Activated CD4-positive, alpha-beta memory T cell treated with anti-CD3 and anti-CD28 coated beads, Interleukin-2, amount 10 ng/mL, durations not matched to agents 7 days and 5 days (primary cell): ENCODE data around the gene CHTF18. TPM values are rescaled to one million over a fixed set of nuclear protein-coding genes. Genes with fewer than 3 reads are reported as not detected.
A peak's percentile ranks its signal among the peaks of the same experiment; 100 is the strongest.

ENCODE experiments used
- CTCF ChIA-PET: fragments of 350-600 bp; sonication (Branson Sonifier 250); formaldehyde crosslinking; loops from one replicate; lab custom pipeline; 2021; ENCODE audit warnings: antibody characterized with exemption, inconsistent platforms; lab: Charles Lee
- POLR2A ChIA-PET: fragments of 350-600 bp; sonication (Branson Sonifier 250); formaldehyde crosslinking; loops from one replicate; lab custom pipeline; 2021; ENCODE audit warnings: antibody characterized with exemption; lab: Charles Lee
- DNase-seq: peaks from one replicate; pipeline ENCODE4 v3.0.0-alpha.2; 2020
- H3K27ac Mint-ChIP-seq: one replicate; pipeline ENCODE4 v1.8.0; 2021; ENCODE audit warnings: mild to moderate bottlenecking, mixed read lengths
- H3K27me3 Mint-ChIP-seq: one replicate; pipeline ENCODE4 v1.8.0; 2021; ENCODE audit warnings: mixed read lengths
- H3K36me3 Mint-ChIP-seq: one replicate; pipeline ENCODE4 v1.8.0; 2021; ENCODE audit warnings: low read depth, mixed read lengths
- H3K4me1 Mint-ChIP-seq: one replicate; pipeline ENCODE4 v1.8.0; 2021; ENCODE audit warnings: mixed read lengths
- H3K4me3 Mint-ChIP-seq: one replicate; pipeline ENCODE4 v1.8.0; 2021; ENCODE audit warnings: mild to moderate bottlenecking, mixed read lengths
- H3K9me3 Mint-ChIP-seq: one replicate; pipeline ENCODE4 v1.8.0; 2021; ENCODE audit warnings: mixed read lengths
- total RNA-seq, 2 experiments: library from RNA; stranded (reverse); gene quantifications; one replicate each; pipeline ENCODE4 v1.2.3, GENCODE V29; 2021

CHTF18 gene
- total RNA-seq, 2 experiments from 2014 or later: 77.6 to 80.0 TPM

- Mint-ChIP-seq H3K4me1 (peaks cover 15% of the 10 kb centered on the region), H3K36me3 (peaks cover 6% of the 10 kb centered on the region), H3K9me3 (no peaks in the 10 kb centered on the region), H3K27ac (no peak overlapping the region), H3K4me3 (no peak overlapping the region), H3K27me3 (peaks cover 2% of the 10 kb centered on the region)
- ChIA-PET POLR2A (no interaction called here), CTCF (no interaction called here)
- no peak for DNase-seq
Observed at GRCh38 chr16:782258-782657, 6.2 kb upstream of the CHTF18 start.

DNA sequence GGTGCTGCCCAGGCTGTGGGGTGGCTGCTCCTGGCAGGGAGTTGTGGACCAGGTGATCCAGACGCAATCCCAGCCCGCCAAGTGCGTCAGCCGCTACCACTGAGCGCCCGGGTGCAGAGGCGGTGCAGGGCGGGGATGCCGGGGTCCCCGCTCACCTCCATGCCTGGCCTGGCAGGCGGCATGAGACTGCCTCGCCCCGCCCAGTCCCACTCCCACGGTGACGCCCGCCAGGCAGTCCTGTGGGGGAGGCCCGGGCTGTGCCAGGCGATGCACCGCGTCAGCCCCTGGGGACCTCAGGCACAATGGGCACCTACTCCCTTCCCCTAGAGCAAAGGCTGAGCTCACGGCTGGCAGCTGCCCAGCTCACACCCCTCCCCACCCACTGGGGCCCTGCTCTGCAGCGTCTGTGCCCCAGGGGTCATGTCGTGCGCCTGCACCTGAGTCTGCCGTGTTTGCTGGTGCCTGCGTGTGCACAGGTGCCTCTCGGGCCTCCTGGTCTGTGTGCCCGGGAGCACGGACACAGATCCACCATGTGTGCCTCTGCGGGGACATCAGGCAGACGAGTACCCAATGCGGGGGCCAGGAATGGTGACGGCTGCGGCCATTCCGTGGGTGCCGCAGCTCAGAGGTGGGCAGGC, 5.5 kb upstream of the CHTF18 start:
- Mint-ChIP-seq H3K4me1 (peaks cover 13% of the 10 kb centered on the region), H3K27me3 (no peaks in the 10 kb centered on the region), H3K27ac (no peak overlapping the region), H3K36me3 (peaks cover 6% of the 10 kb centered on the region), H3K4me3 (no peak overlapping the region), H3K9me3 (no peaks in the 10 kb centered on the region)
- ChIA-PET CTCF (no interaction called here), POLR2A (no interaction called here)
- DNase-seq: no peak

GRCh38 chr16:783404-784161, 4.8 kb upstream of the CHTF18 start:
- peaks cover 6% of the 10 kb centered on the region for H3K36me3 Mint-ChIP-seq
- no peaks in the 10 kb centered on the region for H3K9me3 Mint-ChIP-seq
- peaks cover 12% of the 10 kb centered on the region for H3K4me1 Mint-ChIP-seq
- no peak overlapping the region for H3K27ac Mint-ChIP-seq
- ChIA-PET CTCF (no interaction called here), POLR2A (interaction anchor here (1.8 kb wide), 1 partner anchor 53 kb away, joined by 4 read pairs; no protein-coding TSS in a partner anchor)
- no peak for DNase-seq
- no peaks in the 10 kb centered on the region for H3K27me3 Mint-ChIP-seq
- no peak overlapping the region for H3K4me3 Mint-ChIP-seq

DNA sequence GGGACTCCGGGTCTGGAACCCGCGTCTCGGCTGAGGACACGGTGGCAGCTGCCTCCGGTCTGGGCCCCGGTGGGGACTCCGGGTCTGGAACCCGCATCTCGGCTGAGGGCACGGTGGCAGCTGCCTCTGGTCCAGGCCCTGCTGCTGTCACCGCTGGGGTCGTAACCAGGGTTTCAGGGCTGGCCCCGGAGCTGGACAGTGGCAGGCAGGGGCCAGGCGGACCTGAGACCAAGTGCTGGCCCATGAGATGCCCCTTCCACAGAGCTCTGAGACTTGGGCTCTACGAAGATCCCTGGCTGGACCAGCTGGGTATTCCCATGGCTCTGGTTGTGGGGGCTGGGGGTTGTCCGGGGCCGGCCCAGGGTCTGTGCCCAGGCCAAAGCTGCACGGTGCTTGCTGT, 4.0 kb upstream of the CHTF18 start:
- Mint-ChIP-seq H3K27ac (no peak overlapping the region), H3K27me3 (no peaks in the 10 kb centered on the region), H3K4me1 (peaks cover 12% of the 10 kb centered on the region), H3K9me3 (no peaks in the 10 kb centered on the region), H3K4me3 (no peak overlapping the region), H3K36me3 (peaks cover 6% of the 10 kb centered on the region)
- no peak for DNase-seq
- POLR2A ChIA-PET: interaction anchor here (0.6 to 1.8 kb wide), 3 partner anchors 44 to 88 kb away, joined by 3 to 4 read pairs (median 4); partner anchors contain the start of gene CIAO3
- CTCF ChIA-PET: interaction anchor here (0.9 to 2.9 kb wide), 7 partner anchors 20 to 74 kb away, joined by 3 to 23 read pairs (median 4); no protein-coding TSS in a partner anchor

DNA sequence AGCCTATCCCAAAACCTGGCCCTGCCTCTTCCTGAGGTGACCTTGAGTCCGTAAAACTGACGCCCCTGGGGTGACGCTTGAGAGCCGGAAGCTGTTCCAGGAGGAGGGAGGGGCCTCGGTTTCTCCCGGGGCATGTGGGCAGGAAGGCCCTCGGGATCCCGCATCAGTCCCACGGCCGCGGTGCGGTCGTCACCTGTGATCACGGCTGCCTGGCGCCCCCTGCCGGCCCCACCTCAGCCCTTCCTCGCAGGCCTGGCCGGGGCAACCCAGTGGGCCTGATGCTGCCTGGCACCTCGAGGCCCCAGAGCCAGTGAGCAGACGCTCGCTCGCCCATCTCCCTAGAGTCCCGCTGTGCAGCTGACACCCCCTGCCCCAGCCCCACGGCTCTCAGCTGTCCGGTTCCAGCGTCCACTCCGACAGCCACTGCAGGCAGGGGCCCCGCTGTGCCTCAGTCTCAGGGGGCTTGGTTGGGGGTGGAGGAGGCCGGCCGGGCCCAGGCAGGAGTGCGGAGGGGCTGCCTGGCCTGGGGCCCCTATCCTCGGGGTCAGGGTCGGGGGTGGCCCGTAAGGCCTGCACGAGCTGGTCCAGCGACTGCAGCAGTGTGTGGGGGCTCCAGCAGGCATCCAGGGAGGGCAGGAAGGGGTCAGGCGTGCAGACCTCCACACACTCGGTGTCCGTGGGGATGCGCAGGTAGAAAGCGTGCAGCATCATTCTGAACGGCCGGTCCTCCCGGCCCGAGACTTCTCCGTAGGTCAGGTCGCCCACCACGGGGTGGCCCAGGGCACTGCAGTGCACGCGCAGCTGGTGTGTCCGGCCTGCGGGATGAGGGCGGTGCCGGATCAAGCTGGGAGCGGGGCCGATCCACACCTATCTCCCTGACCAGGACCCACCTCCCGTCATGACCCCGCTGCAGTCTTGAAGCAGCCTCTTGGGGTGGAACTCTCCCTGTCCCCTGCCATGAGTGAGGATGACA, 2.6 kb upstream of the CHTF18 start:
- Mint-ChIP-seq H3K27me3 (no peaks in the 10 kb centered on the region), H3K36me3 (peaks cover 6% of the 10 kb centered on the region), H3K9me3 (no peaks in the 10 kb centered on the region), H3K27ac (no peak overlapping the region), H3K4me1 (peaks cover 15% of the 10 kb centered on the region), H3K4me3 (peak overlapping the region; percentile 46)
- ChIA-PET POLR2A (no interaction called here), CTCF (interaction anchor here (0.8 to 2.9 kb wide), 8 partner anchors 35 to 75 kb away, joined by 3 to 23 read pairs (median 4); no protein-coding TSS in a partner anchor)
- DNase-seq: peak; percentile 78

GRCh38 chr16:787321-787966, 976 bp upstream of the CHTF18 start:
- Mint-ChIP-seq H3K27ac (peak overlapping the region; percentile 64), H3K27me3 (no peaks in the 10 kb centered on the region), H3K36me3 (peaks cover 16% of the 10 kb centered on the region), H3K4me1 (peaks cover 18% of the 10 kb centered on the region), H3K9me3 (no peaks in the 10 kb centered on the region), H3K4me3 (peak overlapping the region; percentile 84)
- DNase-seq: peak; percentile 25
- ChIA-PET CTCF (interaction anchor here (1.1 to 1.9 kb wide), 3 partner anchors 19 to 77 kb away, joined by 5 to 19 read pairs (median 5); no protein-coding TSS in a partner anchor), POLR2A (interaction anchor here (0.9 to 1.6 kb wide), 5 partner anchors 16 to 633 kb away, joined by 3 to 9 read pairs (median 4); partner anchors contain the start of genes CIAO3, METRN and UQCC4)

GRCh38 chr16:787978-788398, 432 bp upstream of the CHTF18 start, which contains the start of gene RPUSD1:
TSS of gene RPUSD1 (minus strand) at chr16:788381. CDS start at chr16:787737, 644 bp downstream.
- Mint-ChIP-seq H3K27ac (peak within 1 kb of the TSS; percentile 65), H3K36me3 (peaks cover 16% of the 10 kb centered on the region), H3K27me3 (no peaks in the 10 kb centered on the region), H3K4me1 (peaks cover 18% of the 10 kb centered on the region), H3K4me3 (peak within 1 kb of the TSS; percentile 84), H3K9me3 (no peaks in the 10 kb centered on the region)
- POLR2A ChIA-PET: interaction anchor here (0.6 to 1.6 kb wide), 14 partner anchors 16 to 632 kb away, joined by 3 to 9 read pairs (median 4); partner anchors contain the start of genes CIAO3, METRN, UQCC4 and WDR24
- no peak for DNase-seq
- CTCF ChIA-PET: interaction anchor here (0.6 to 1.9 kb wide), 4 partner anchors 19 to 134 kb away, joined by 5 to 19 read pairs (median 6); no protein-coding TSS in a partner anchor

DNA sequence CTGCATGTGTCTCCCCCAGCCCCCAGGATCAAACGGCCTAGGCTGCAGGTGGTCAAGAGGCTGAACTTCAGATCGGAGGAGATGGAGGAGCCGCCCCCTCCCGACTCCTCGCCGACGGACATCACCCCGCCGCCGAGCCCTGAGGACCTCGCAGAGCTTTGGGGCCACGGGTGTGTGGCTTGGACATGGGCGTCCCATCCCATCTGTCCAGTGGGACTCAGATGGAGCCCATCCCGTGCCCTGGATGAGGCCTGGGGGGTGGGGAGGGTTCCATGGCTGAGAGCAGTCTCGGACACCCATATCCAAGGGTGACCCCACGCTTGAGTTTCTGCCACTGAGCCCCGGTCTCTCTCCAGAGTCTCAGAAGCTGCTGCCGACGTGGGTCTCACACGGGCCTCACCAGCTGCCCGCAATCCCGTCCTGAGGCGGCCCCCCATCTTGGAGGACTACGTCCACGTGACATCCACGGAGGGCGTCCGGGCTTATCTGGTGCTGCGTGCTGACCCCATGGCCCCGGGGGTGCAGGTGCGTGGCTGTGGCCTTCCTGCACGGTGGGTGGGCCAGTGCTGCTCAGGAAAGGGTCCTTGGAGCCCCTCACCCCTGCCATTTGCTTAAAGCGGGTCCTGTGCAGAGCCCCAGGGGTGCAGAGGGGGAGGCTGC, 901 bp downstream of the CHTF18 start:
- Mint-ChIP-seq H3K27me3 (no peaks in the 10 kb centered on the region), H3K4me3 (peak overlapping the region; percentile 57), H3K4me1 (peaks cover 18% of the 10 kb centered on the region), H3K27ac (no peak overlapping the region), H3K9me3 (no peaks in the 10 kb centered on the region), H3K36me3 (peaks cover 16% of the 10 kb centered on the region)
- ChIA-PET CTCF (interaction anchor here (1.9 kb wide), 1 partner anchor 77 kb away, joined by 19 read pairs; no protein-coding TSS in a partner anchor), POLR2A (interaction anchor here (1.0 to 1.6 kb wide), 6 partner anchors 14 to 99 kb away, joined by 4 to 8 read pairs (median 4); partner anchors contain the start of genes CIAO3 and WDR24)
- DNase-seq: no peak

DNA sequence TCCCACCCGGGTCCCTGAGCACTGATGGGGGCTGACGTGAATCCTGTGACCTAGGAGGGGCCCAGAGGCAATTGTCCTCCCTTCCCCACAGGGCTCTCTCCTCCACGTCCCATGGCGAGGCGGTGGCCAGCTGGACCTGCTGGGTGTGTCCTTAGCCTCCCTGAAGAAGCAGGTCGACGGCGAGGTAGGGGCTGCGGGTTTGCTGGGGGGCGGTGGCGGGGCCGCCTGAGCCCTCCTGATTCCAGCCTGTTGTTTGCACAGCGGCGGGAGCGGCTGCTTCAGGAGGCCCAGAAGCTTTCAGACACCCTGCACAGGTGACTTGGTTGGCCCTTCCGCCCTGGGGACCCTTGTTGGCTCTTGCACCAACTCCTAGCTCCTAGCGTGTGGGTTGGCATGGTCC, 1.7 kb downstream of the CHTF18 start:
- Mint-ChIP-seq H3K4me1 (peaks cover 15% of the 10 kb centered on the region), H3K4me3 (peak overlapping the region; percentile 57), H3K36me3 (peaks cover 13% of the 10 kb centered on the region), H3K27me3 (no peaks in the 10 kb centered on the region), H3K27ac (no peak overlapping the region), H3K9me3 (no peaks in the 10 kb centered on the region)
- ChIA-PET POLR2A (interaction anchor here (0.8 to 1.3 kb wide), 2 partner anchors 14 to 17 kb away, joined by 4 to 5 read pairs; no protein-coding TSS in a partner anchor), CTCF (no interaction called here)
- no peak for DNase-seq

- Mint-ChIP-seq H3K9me3 (no peaks in the 10 kb centered on the region), H3K4me3 (no peak overlapping the region), H3K27me3 (no peaks in the 10 kb centered on the region), H3K4me1 (peaks cover 16% of the 10 kb centered on the region), H3K27ac (no peak overlapping the region), H3K36me3 (peaks cover 12% of the 10 kb centered on the region)
- POLR2A ChIA-PET: no interaction called here
- CTCF ChIA-PET: no interaction called here
- no peak for DNase-seq
Observed at GRCh38 chr16:791131-791530, 2.7 kb downstream of the CHTF18 start.

DNA sequence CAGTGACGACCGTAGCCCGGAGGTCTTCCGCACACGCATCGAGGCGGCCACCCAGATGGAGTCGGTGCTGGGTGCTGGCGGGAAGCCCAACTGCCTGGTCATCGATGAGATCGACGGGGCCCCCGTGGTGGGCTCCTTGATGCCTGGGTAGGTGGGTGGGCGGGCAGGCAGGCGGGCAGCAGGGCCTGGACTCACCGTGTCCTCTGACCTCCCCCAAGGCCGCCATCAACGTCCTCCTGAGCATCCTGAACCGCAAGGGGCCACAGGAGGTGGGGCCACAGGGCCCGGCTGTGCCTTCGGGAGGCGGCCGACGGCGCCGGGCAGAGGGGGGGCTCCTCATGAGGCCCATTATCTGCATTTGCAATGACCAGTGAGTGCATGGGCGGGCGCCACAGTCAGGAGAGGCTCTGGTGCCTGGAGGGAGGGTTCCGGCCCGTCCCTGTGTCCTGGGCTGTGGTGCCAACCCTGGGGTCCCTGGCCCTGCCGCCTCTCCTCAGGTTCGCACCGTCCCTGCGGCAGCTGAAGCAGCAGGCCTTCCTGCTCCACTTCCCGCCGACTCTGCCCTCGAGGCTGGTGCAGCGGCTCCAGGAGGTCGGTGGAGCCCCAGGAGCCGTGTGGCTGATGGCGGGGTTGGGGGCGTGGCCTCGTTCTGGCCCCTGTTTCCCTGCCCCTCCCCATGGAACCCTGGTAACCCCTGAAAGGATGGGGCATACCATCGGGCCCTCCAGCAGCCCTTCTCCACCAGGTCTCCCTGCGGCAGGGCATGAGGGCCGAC, 4.0 kb downstream of the CHTF18 start:
- Mint-ChIP-seq H3K27me3 (no peaks in the 10 kb centered on the region), H3K4me3 (no peak overlapping the region), H3K4me1 (peaks cover 9% of the 10 kb centered on the region), H3K36me3 (peaks cover 12% of the 10 kb centered on the region), H3K9me3 (no peaks in the 10 kb centered on the region), H3K27ac (no peak overlapping the region)
- ChIA-PET CTCF (no interaction called here), POLR2A (no interaction called here)
- no peak for DNase-seq
